Dendritic cell treated with granulocyte-macrophage colony-stimulating factor and Interleukin-4, amounts not matched to agents 40 ng/mL and 50 ng/mL, for 4 days (primary cell): ENCODE results near the gene HSFX1.
"Not testable (repeated sequence)": the region's sequence is repeated elsewhere in the genome, so short reads cannot be mapped to it uniquely, and the experiment has no call there.

Source experiments
- H3K27ac Mint-ChIP-seq: one replicate; pipeline ENCODE4 v1.8.0; 2022; ENCODE audit warnings: mild to moderate bottlenecking, mixed read lengths
- H3K27me3 Mint-ChIP-seq: one replicate; pipeline ENCODE4 v1.8.0; 2022; ENCODE audit warnings: mild to moderate bottlenecking, mixed read lengths
- H3K36me3 Mint-ChIP-seq: one replicate; pipeline ENCODE4 v1.8.0; 2022; ENCODE audit warnings: low read depth, mixed read lengths
- H3K4me1 Mint-ChIP-seq: one replicate; pipeline ENCODE4 v1.8.0; 2022; ENCODE audit warnings: low read depth, mixed read lengths
- H3K4me3 Mint-ChIP-seq: one replicate; pipeline ENCODE4 v1.8.0; 2022; ENCODE audit warnings: mild to moderate bottlenecking, moderate library complexity, mixed read lengths
- H3K9me3 Mint-ChIP-seq: one replicate; pipeline ENCODE4 v1.8.0; 2022; ENCODE audit warnings: mixed read lengths
- intact Hi-C: fragments of 100-400 bp; cut with micrococcal nuclease; formaldehyde crosslinking; loops from one replicate; pipeline ENCODE4 v1.15.0; 2022

Gene HSFX1

DNA sequence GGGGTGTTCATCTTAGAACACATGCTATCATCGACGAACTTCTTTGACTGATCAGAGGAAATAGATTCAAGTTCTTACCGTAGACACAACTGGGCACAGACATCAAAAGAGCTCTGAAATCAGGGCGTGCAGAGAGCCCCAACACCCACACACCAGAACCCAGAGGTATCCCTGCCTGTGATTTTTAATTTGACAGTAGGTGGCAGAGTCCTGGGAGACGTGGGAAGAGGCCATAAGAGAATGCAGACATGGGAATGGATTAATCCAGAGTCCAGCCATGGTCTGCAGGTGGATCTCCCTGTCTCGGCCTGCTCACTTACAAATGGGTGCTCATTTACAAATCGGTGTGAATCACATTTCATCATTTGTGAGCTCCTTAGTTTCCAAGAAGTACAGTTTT lies 4.1 kb downstream of the HSFX1 start:
- H3K27me3 Mint-ChIP-seq, H3K27ac Mint-ChIP-seq, H3K36me3 Mint-ChIP-seq, H3K4me3 Mint-ChIP-seq, H3K9me3 Mint-ChIP-seq, H3K4me1 Mint-ChIP-seq, intact Hi-C loops: not testable (repeated sequence)

- H3K27ac Mint-ChIP-seq, H3K9me3 Mint-ChIP-seq, H3K4me1 Mint-ChIP-seq, intact Hi-C loops, H3K4me3 Mint-ChIP-seq, H3K36me3 Mint-ChIP-seq, H3K27me3 Mint-ChIP-seq: not testable (repeated sequence)
Observed at GRCh38 chrX:149781727-149782126, 7.9 kb downstream of the HSFX1 start, which contains the start of gene MAGEA9. Gene MAGEA9 (plus strand): TSS chrX:149781930. CDS start chrX:149786211, 4,281 bp downstream.

- H3K4me3 Mint-ChIP-seq, H3K4me1 Mint-ChIP-seq, H3K27me3 Mint-ChIP-seq, intact Hi-C loops, H3K36me3 Mint-ChIP-seq, H3K9me3 Mint-ChIP-seq, H3K27ac Mint-ChIP-seq: not testable (repeated sequence)
Observed at GRCh38 chrX:149795531-149795930, 21.7 kb downstream of the HSFX1 start.

DNA sequence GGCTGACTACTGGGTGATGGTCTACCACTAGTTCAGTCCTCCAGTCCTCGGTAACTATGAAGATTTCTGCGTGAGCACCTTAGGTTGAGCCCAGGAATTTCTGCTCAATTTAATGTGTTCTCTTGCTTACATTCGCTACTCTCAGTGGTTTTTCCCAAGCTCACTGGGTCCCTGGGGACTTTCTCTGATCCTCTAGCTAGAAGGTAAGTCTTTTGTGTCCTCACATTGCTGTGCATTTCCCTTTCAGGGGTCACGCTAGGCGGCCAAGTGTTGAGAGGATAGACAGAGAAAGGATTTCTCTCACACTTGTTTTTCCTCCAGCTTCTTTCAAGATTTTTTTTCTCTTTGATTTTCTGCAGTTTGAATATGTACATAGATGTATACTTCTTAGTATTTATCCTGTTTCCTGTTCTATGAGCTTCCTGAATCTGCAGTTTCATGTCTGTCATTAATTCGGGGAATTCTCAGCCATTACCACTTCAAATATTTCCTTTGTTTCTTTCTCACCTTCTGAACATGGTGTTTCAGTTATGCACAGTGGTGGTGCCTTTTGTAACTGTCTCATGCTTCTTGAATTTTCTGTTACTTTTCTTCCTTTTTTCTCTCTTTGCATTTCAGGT lies 25.3 kb downstream of the HSFX1 start:
- Mint-ChIP-seq H3K27me3 (peaks cover 3% of the 10 kb centered on the region), H3K27ac (no peak overlapping the region), H3K9me3 (no peaks in the 10 kb centered on the region), H3K4me1 (no peaks in the 10 kb centered on the region), H3K4me3 (no peak overlapping the region), H3K36me3 (no peaks in the 10 kb centered on the region)
- intact Hi-C loops, result no loop called here

DNA sequence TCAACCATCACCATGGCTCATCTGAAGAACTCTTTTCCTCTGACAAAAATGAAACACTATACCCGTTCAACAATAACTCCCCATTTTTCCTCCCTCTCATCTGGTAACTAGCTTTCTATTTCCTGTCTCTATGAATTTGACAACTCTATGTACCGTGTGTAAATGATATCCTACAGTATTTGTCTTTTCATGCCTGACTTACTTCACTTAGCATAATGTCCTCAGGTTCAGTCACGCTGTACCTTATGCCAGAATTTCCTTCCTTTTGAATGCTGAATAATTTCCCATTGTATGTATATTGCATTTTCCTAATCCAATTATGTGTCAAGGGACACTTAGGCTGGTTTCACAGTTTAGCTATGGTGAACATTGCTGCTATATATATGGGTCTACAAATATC lies 26.1 kb downstream of the HSFX1 start:
- Mint-ChIP-seq H3K27ac (no peak overlapping the region), H3K4me3 (no peak overlapping the region), H3K4me1 (no peaks in the 10 kb centered on the region), H3K36me3 (no peaks in the 10 kb centered on the region), H3K9me3 (no peaks in the 10 kb centered on the region), H3K27me3 (peaks cover 3% of the 10 kb centered on the region)
- intact Hi-C loops, result no loop called here

DNA sequence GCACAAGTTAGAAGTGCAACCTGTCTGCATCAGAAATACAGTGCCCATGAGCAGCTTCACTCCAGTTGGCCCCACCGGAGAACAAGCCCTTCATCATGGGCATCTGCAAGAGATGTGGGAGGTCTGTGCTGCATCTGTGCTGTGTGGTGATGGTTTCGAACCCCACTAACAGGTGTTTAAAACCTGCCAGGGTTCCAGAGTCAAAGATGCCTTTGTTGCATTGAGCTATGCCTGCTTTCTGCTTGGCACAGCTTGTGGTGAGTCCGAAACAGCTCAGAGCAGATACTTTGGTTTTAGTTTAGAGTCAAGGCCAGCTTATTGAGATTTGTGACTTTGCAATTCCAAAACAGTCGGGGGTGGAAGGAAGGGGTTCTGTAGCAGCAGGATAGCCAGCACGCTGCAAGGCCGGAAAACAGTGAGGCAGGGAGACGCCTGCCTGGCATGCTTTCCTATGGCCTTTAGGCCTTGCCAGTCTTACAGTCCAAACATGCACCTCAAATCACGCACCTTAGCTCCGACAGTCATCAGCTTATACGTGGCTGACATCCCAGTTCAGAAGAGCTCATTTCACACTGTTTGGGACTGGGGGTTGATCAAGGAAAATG lies 29.7 kb downstream of the HSFX1 start:
- no peaks in the 10 kb centered on the region for H3K4me1 Mint-ChIP-seq
- no peak overlapping the region for H3K27ac Mint-ChIP-seq
- intact Hi-C loops, result no loop called here
- H3K4me3 Mint-ChIP-seq, result no peak overlapping the region
- peaks cover 3% of the 10 kb centered on the region for H3K27me3 Mint-ChIP-seq
- H3K9me3 Mint-ChIP-seq, result no peaks in the 10 kb centered on the region
- H3K36me3 Mint-ChIP-seq, result no peaks in the 10 kb centered on the region

DNA sequence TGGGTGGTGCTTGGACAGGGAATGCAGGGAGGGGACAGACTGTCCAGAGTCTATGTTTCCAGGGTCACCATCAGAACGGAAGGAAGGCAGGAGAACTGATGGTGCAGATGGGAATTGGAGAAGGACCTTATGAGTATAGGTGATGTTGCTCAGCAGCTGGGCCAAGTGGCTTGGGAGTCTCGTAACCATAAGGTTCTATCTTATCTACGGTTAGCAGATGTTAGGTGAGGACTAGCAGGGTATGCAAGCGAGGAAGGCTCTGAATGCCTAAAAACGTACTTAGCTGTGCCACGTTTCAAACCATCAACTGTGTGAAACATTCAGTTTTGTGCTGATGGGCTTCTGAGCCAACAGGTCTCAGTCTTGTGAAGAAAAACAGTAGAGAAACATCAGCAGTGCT lies 30.2 kb downstream of the HSFX1 start:
- Mint-ChIP-seq H3K4me3 (no peak overlapping the region), H3K4me1 (no peaks in the 10 kb centered on the region), H3K36me3 (no peaks in the 10 kb centered on the region), H3K9me3 (no peaks in the 10 kb centered on the region), H3K27me3 (peaks cover 3% of the 10 kb centered on the region), H3K27ac (no peak overlapping the region)
- intact Hi-C loops, result no loop called here

- intact Hi-C loops, result no loop called here
- Mint-ChIP-seq H3K36me3 (no peaks in the 10 kb centered on the region), H3K9me3 (no peaks in the 10 kb centered on the region), H3K27me3 (no peaks in the 10 kb centered on the region), H3K4me1 (no peaks in the 10 kb centered on the region), H3K4me3 (no peak overlapping the region), H3K27ac (no peak overlapping the region)
Observed at GRCh38 chrX:149807747-149808458, 34.0 kb downstream of the HSFX1 start.

GRCh38 chrX:149818652-149819051 lies 44.8 kb downstream of the HSFX1 start:
- Mint-ChIP-seq H3K9me3 (no peaks in the 10 kb centered on the region), H3K4me1 (no peaks in the 10 kb centered on the region), H3K4me3 (no peak overlapping the region), H3K36me3 (no peaks in the 10 kb centered on the region), H3K27me3 (no peaks in the 10 kb centered on the region), H3K27ac (no peak overlapping the region)
- intact Hi-C loops, result no loop called here

- Mint-ChIP-seq H3K36me3 (no peaks in the 10 kb centered on the region), H3K4me3 (no peak overlapping the region), H3K27ac (no peak overlapping the region), H3K4me1 (no peaks in the 10 kb centered on the region), H3K9me3 (no peaks in the 10 kb centered on the region), H3K27me3 (no peaks in the 10 kb centered on the region)
- intact Hi-C loops, result no loop called here
Observed at GRCh38 chrX:149819371-149819770, 45.5 kb downstream of the HSFX1 start.

DNA sequence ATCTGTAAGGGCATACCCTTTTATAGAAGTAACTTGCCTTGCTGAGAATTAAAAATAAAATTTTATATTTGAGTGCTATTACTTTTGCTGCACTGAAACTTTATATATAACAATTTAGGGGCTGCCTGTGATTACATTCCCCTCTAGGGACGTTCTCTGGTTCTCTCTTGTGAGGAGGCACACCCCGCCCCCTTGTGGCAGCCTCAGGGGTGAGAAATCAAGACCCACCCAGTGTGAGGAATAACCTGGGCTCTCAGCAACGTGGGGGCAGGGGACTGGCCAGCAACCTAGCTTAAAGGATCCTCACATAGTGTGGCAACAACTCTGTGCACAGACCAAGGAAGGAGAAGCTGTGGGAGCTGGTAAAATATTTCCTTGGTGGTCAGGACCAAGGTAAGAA lies 51.6 kb downstream of the HSFX1 start:
- no peaks in the 10 kb centered on the region for H3K9me3 Mint-ChIP-seq
- H3K4me3 Mint-ChIP-seq, result no peak overlapping the region
- H3K4me1 Mint-ChIP-seq, result peaks cover 14% of the 10 kb centered on the region
- intact Hi-C loops, result no loop called here
- no peaks in the 10 kb centered on the region for H3K36me3 Mint-ChIP-seq
- H3K27me3 Mint-ChIP-seq, result peaks cover 16% of the 10 kb centered on the region
- no peak overlapping the region for H3K27ac Mint-ChIP-seq
